CD8-positive, alpha-beta memory T cell (primary cell): ENCODE data around the gene AGK. TPM values are rescaled to one million over a fixed set of nuclear protein-coding genes. Genes with fewer than 3 reads are reported as not detected.

Source experiments
- CTCF ChIA-PET: fragments of 350-600 bp; sonication (Branson Sonifier 250); formaldehyde crosslinking; loops from one replicate; lab custom pipeline; 2021; ENCODE audit warnings: antibody characterized with exemption; lab: Charles Lee
- POLR2A ChIA-PET: fragments of 350-600 bp; sonication (Branson Sonifier 250); formaldehyde crosslinking; loops from one replicate; lab custom pipeline; 2021; ENCODE audit warnings: antibody characterized with exemption; lab: Charles Lee
- DNase-seq, 5 donors: peaks; one replicate each; pipeline versions ENCODE4 v3.0.0 to v3.0.0-alpha.2; 2020 to 2022; ENCODE audit warnings: mixed read lengths in 1 of 5
- H3K27ac ChIP-seq: one replicate; pipeline ENCODE4 v1.7.0; 2013; ENCODE audit warnings: low read depth, mild to moderate bottlenecking, low read length, moderate library complexity
- H3K27me3 ChIP-seq: 2 replicates; pipeline ENCODE4 v1.7.0; 2013; ENCODE audit warnings: low read length, mild to moderate bottlenecking; ENCODE audit not compliant: insufficient read depth, poor library complexity, severe bottlenecking
- H3K36me3 ChIP-seq: 2 replicates; pipeline ENCODE4 v1.7.0; 2013; ENCODE audit warnings: mild to moderate bottlenecking, low read length, moderate library complexity; ENCODE audit not compliant: insufficient read depth
- H3K4me1 ChIP-seq: 2 replicates; pipeline ENCODE4 v1.7.0; 2013; ENCODE audit warnings: mild to moderate bottlenecking, low read length, moderate library complexity; ENCODE audit not compliant: insufficient read depth
- H3K4me3 ChIP-seq: 2 replicates; pipeline ENCODE4 v1.7.0; 2013; ENCODE audit warnings: mild to moderate bottlenecking, low read length
- H3K9me3 ChIP-seq: 2 replicates; pipeline ENCODE4 v1.7.0; 2013; ENCODE audit warnings: mild to moderate bottlenecking, low read length
- H3K27ac Mint-ChIP-seq, 8 donors: one replicate each; pipeline ENCODE4 v1.8.0; 2020 to 2021; ENCODE audit warnings: mixed read lengths in 8 of 8, mild to moderate bottlenecking in 6 of 8, inconsistent platforms in 3 of 8, moderate library complexity in 3 of 8
- H3K27me3 Mint-ChIP-seq, 2 donors: one replicate each; pipeline ENCODE4 v1.8.0; 2020 to 2021; ENCODE audit warnings: mixed read lengths in 2 of 2, mild to moderate bottlenecking in 1 of 2, moderate library complexity in 1 of 2
- H3K36me3 Mint-ChIP-seq, 3 donors: one replicate each; pipeline ENCODE4 v1.8.0; 2020 to 2021; ENCODE audit warnings: mixed read lengths in 3 of 3, inconsistent platforms in 1 of 3, mild to moderate bottlenecking in 1 of 3
- H3K4me1 Mint-ChIP-seq, 3 donors: one replicate each; pipeline ENCODE4 v1.8.0; 2020 to 2021; ENCODE audit warnings: mixed read lengths in 3 of 3, inconsistent platforms in 1 of 3, mild to moderate bottlenecking in 1 of 3
- H3K4me3 Mint-ChIP-seq, 7 donors: one replicate each; pipeline ENCODE4 v1.8.0; 2020 to 2021; ENCODE audit warnings: mixed read lengths in 7 of 7, mild to moderate bottlenecking in 6 of 7, moderate library complexity in 4 of 7, inconsistent platforms in 2 of 7
- H3K9me3 Mint-ChIP-seq, 5 donors: one replicate each; pipeline ENCODE4 v1.8.0; 2020 to 2022; ENCODE audit warnings: mixed read lengths in 5 of 5, mild to moderate bottlenecking in 3 of 5, moderate library complexity in 2 of 5, inconsistent platforms in 1 of 5
- polyA plus RNA-seq: library from polyadenylated mRNA; unstranded; fragments of 300-500 nt; fragmentation: Illumina TruSeq; gene quantifications from one replicate; pipeline ENCODE4 v1.2.3, GENCODE V29; 2021
- total RNA-seq, 2 experiments: library from RNA; stranded (reverse); gene quantifications; one replicate each; pipeline ENCODE4 v1.2.3, GENCODE V29; 2021

The AGK gene
- total and polyA plus RNA-seq, 3 experiments from 2014 or later: 42.8 to 94.3 (median 88.5) TPM

GRCh38 chr7:141665208-141666035, 114.2 kb downstream of the AGK start:
- Histone ChIP-seq H3K4me3 (no peak overlapping the region), H3K36me3 (peaks cover 14% of the 10 kb centered on the region), H3K27me3 (no peaks in the 10 kb centered on the region), H3K4me1 (no peaks in the 10 kb centered on the region), H3K9me3 (no peaks in the 10 kb centered on the region), H3K27ac (no peak overlapping the region)
- ChIA-PET CTCF (interaction anchor here (0.7 kb wide), 1 partner anchor 8 kb away, joined by 3 read pairs; no protein-coding TSS in a partner anchor), POLR2A (no interaction called here)
- no peak for DNase-seq
- Mint-ChIP-seq H3K36me3 (peaks cover 7 to 78% (median 26%) of the 10 kb centered on the region in 3 donors), H3K4me1 (peaks cover 4 to 13% (median 6%) of the 10 kb centered on the region in 3 donors), H3K4me3 (no peak overlapping the region), H3K9me3 (no peaks in the 10 kb centered on the region), H3K27ac (peak overlapping the region in 5 of 8 donors; percentile 24 to 71 (median 67)), H3K27me3 (no peaks in the 10 kb centered on the region)

DNA sequence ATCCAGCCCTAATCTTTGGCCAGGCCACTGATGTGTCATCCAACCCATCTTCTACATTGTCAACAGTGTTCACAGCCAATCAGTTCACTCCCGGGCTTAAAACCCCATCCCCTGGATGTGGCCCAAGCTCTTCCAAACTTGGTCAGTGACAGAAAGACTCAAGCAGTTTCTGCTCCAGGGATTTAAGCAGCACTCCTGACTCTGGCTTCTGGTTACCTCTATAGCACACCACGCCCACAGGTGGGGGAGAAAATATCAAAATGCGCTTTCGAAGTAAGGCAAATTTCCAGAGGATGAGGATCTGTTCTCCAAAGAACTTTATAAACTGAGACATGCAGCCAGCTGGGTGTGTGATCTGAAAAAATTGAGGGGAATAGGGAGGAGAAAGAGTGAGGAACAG, 114.9 kb downstream of the AGK start:
- H3K4me1 Mint-ChIP-seq: peaks cover 4 to 13% (median 6%) of the 10 kb centered on the region in 3 donors
- Histone ChIP-seq H3K9me3 (no peaks in the 10 kb centered on the region), H3K27ac (no peak overlapping the region), H3K27me3 (no peaks in the 10 kb centered on the region), H3K4me1 (no peaks in the 10 kb centered on the region), H3K4me3 (no peak overlapping the region), H3K36me3 (peaks cover 21% of the 10 kb centered on the region)
- CTCF ChIA-PET: interaction anchor here (0.7 kb wide), 1 partner anchor 8 kb away, joined by 3 read pairs; no protein-coding TSS in a partner anchor
- no peak overlapping the region for H3K4me3 Mint-ChIP-seq
- H3K9me3 Mint-ChIP-seq: no peaks in the 10 kb centered on the region
- peaks cover 7 to 76% (median 26%) of the 10 kb centered on the region in 3 donors for H3K36me3 Mint-ChIP-seq
- H3K27me3 Mint-ChIP-seq: no peaks in the 10 kb centered on the region
- H3K27ac Mint-ChIP-seq: peak overlapping the region in 6 of 8 donors; percentile 10 to 80 (median 49)
- DNase-seq: no peak
- POLR2A ChIA-PET: no interaction called here

DNA sequence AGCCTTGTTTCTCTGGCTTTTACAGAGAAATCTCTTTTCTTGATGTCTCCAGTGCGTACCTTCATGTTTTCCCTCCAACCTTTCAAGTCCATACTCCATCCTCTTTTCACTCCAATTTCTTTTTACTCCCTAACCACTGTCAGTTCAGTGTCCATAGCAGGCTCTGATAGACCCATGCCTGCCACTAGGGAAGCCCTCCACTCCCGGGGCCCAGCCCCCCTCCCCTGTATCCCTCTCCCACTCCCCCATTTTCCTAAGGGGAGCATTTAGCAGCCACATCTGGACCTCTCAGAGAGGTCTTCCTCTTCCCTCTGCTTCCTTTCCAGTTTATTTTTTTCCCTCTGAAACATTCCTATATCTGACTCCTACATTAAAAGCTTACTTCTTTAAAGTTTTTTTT, 117.6 kb downstream of the AGK start:
- Mint-ChIP-seq H3K4me1 (peaks cover 0 to 5% (median 0%) of the 10 kb centered on the region in 3 donors), H3K27me3 (no peaks in the 10 kb centered on the region), H3K27ac (peak overlapping the region in 7 of 8 donors; percentile 14 to 87 (median 61)), H3K36me3 (peaks cover 7 to 71% (median 21%) of the 10 kb centered on the region in 3 donors), H3K9me3 (no peaks in the 10 kb centered on the region), H3K4me3 (no peak overlapping the region)
- ChIA-PET CTCF (interaction anchor here (1.4 kb wide), 1 partner anchor 69 kb away, joined by 3 read pairs; no protein-coding TSS in a partner anchor), POLR2A (no interaction called here)
- Histone ChIP-seq H3K36me3 (peaks cover 22% of the 10 kb centered on the region), H3K9me3 (no peaks in the 10 kb centered on the region), H3K4me1 (no peaks in the 10 kb centered on the region), H3K27ac (no peak overlapping the region), H3K27me3 (no peaks in the 10 kb centered on the region), H3K4me3 (no peak overlapping the region)
- no peak for DNase-seq

GRCh38 chr7:141671705-141672496, 120.7 kb downstream of the AGK start:
- POLR2A ChIA-PET: no interaction called here

DNA sequence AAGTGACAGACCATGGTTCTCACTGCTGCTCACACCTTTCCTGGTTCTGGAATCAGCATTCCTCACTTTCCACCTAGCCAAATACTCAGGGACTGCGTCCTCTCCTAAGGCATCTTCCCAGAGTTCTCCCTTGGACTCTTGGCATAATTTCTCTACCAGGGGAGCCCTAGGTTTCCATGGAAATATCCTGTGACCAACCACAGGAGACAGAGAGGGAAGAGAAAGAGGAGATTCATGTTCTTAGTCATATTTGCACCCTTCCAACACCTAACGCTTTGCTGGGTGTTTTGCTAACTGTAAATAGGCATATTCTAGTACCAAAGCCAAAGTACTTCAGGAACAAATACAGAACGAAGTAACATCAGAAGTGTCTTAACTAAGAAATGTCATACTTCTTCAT, 122.1 kb downstream of the AGK start:
- Histone ChIP-seq H3K36me3 (peaks cover 8% of the 10 kb centered on the region), H3K27ac (no peak overlapping the region), H3K4me3 (no peak overlapping the region), H3K27me3 (no peaks in the 10 kb centered on the region), H3K4me1 (no peaks in the 10 kb centered on the region), H3K9me3 (no peaks in the 10 kb centered on the region)
- Mint-ChIP-seq H3K9me3 (no peaks in the 10 kb centered on the region), H3K27me3 (no peaks in the 10 kb centered on the region), H3K27ac (peak overlapping the region in 1 of 8 donors; percentile 17), H3K4me1 (no peaks in the 10 kb centered on the region), H3K36me3 (peaks cover 0 to 51% (median 15%) of the 10 kb centered on the region in 3 donors), H3K4me3 (no peak overlapping the region)
- ChIA-PET CTCF (interaction anchor here (1.9 kb wide), 1 partner anchor 64 kb away, joined by 7 read pairs; the partner anchor contains the start of gene SSBP1), POLR2A (interaction anchor here (0.6 kb wide), 1 partner anchor 1539 kb away, joined by 3 read pairs; no protein-coding TSS in a partner anchor)
- no peak for DNase-seq

More at GRCh38 chr7:141671705-141672496, 120.7 kb downstream of the AGK start:
- no peaks in the 10 kb centered on the region for H3K27me3 Mint-ChIP-seq
- Histone ChIP-seq H3K36me3 (peaks cover 8% of the 10 kb centered on the region), H3K27ac (no peak overlapping the region), H3K9me3 (no peaks in the 10 kb centered on the region), H3K4me1 (no peaks in the 10 kb centered on the region), H3K4me3 (no peak overlapping the region), H3K27me3 (no peaks in the 10 kb centered on the region)
- CTCF ChIA-PET: interaction anchor here (1.4 to 1.9 kb wide), 2 partner anchors 17 to 66 kb away, joined by 3 to 7 read pairs; partner anchors contain the start of gene SSBP1
- H3K27ac Mint-ChIP-seq: peak overlapping the region in 3 of 8 donors; percentile 3 to 35 (median 11)
- no peak overlapping the region for H3K4me3 Mint-ChIP-seq
- DNase-seq: no peak
- H3K4me1 Mint-ChIP-seq: no peaks in the 10 kb centered on the region
- no peaks in the 10 kb centered on the region for H3K9me3 Mint-ChIP-seq
- peaks cover 0 to 58% (median 16%) of the 10 kb centered on the region in 3 donors for H3K36me3 Mint-ChIP-seq

GRCh38 chr7:141674171-141674671, 123.0 kb downstream of the AGK start:
- Mint-ChIP-seq H3K27me3 (no peaks in the 10 kb centered on the region), H3K36me3 (peaks cover 0 to 52% (median 15%) of the 10 kb centered on the region in 3 donors), H3K27ac (peak overlapping the region in 3 of 8 donors; percentile 12 to 61 (median 51)), H3K9me3 (no peaks in the 10 kb centered on the region), H3K4me3 (no peak overlapping the region), H3K4me1 (no peaks in the 10 kb centered on the region)
- ChIA-PET CTCF (no interaction called here), POLR2A (no interaction called here)
- DNase-seq: no peak
- no peak overlapping the region for H3K4me3 ChIP-seq
- H3K4me1 ChIP-seq: no peaks in the 10 kb centered on the region
- H3K9me3 ChIP-seq: no peaks in the 10 kb centered on the region
- H3K27me3 ChIP-seq: no peaks in the 10 kb centered on the region
- H3K36me3 ChIP-seq: peaks cover 8% of the 10 kb centered on the region
- no peak overlapping the region for H3K27ac ChIP-seq

DNA sequence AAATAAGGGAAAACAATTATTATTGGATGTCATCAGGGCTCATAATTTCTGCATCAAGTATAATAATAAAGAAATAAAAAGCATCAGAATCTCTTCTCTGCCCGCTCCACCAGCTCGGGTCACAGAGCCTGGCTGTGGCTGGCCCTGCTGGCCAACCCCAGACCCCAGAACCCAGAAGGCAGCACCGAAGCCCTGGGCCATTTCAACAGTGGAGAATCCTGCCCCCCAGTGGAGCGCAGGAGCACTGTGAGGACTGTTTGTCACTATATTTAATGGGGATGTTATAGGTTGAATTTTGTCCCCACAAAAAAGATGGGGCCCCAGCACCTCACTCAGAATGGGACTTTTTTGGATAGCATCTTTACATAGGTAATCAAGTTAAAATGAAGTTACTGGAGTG, 123.5 kb downstream of the AGK start:
- Histone ChIP-seq H3K9me3 (no peaks in the 10 kb centered on the region), H3K36me3 (peaks cover 8% of the 10 kb centered on the region), H3K27ac (no peak overlapping the region), H3K4me1 (no peaks in the 10 kb centered on the region), H3K27me3 (no peaks in the 10 kb centered on the region), H3K4me3 (no peak overlapping the region)
- H3K4me3 Mint-ChIP-seq: no peak overlapping the region
- no peaks in the 10 kb centered on the region for H3K27me3 Mint-ChIP-seq
- H3K27ac Mint-ChIP-seq: peak overlapping the region in 2 of 8 donors; percentile 12 to 29
- H3K4me1 Mint-ChIP-seq: no peaks in the 10 kb centered on the region
- peaks cover 0 to 52% (median 15%) of the 10 kb centered on the region in 3 donors for H3K36me3 Mint-ChIP-seq
- ChIA-PET POLR2A (no interaction called here), CTCF (no interaction called here)
- H3K9me3 Mint-ChIP-seq: no peaks in the 10 kb centered on the region
- no peak for DNase-seq
